22Rv1 (cell line): ENCODE measurements around the gene ATP10B.

ENCODE experiments used
- H3K27ac ChIP-seq: fragments of 450-650 bp; 2 replicates; pipeline ENCODE4 v1.5.1; 2017
- ZFX ChIP-seq: fragments of 450-650 bp; IDR thresholded peaks from 2 replicates; pipeline ENCODE4 v1.6.1; 2017; ENCODE audit warnings: antibody characterized with exemption, borderline replicate concordance
- TF ChIP-seq, protein P1 (sequence below): fragments of 450-650 bp; IDR thresholded peaks from 2 replicates; pipeline ENCODE4 v1.5.1; 2017; ENCODE audit warnings: mild to moderate bottlenecking

ATP10B gene

DNA sequence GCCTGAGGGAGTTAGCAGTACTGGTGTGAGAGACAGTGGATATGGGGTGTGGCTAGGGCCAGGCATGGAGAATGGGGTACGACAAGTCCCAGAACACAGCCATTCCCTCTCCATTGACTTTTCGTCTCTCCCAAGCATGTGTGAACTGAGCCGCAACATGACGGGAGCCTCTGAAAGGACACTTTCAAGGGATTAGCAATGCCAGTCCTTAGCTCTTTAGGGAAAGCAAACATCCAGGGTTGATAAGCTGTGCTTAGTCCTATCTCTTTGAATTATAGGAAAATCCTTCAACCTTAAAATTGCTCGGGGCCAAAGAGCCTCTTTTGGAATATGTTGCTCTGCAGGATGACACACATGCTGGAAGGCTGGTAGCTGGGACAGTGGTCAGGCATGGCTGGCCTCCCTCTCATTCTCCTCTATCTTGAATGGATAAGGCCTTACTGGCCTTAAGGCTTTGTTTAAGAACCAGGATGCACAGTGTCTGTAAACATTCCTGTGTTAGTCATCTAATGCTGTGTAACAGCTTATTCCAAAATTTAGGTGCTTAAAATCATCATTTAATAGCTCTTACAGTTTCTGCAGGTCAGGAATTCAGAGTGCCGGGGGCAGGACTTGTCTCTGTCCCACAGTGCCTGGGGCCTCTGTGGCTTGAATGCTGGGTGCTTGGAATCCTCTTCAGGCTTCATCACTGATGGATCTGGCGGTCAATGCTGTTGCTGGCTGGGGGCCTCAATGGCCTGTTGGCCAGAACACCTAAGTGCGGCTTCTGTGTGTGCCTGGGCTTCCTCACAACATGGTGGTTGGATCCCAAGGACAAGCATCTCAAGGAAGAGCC is 335.1 kb downstream of the ATP10B start:
- TF ChIP-seq, protein P1, sequence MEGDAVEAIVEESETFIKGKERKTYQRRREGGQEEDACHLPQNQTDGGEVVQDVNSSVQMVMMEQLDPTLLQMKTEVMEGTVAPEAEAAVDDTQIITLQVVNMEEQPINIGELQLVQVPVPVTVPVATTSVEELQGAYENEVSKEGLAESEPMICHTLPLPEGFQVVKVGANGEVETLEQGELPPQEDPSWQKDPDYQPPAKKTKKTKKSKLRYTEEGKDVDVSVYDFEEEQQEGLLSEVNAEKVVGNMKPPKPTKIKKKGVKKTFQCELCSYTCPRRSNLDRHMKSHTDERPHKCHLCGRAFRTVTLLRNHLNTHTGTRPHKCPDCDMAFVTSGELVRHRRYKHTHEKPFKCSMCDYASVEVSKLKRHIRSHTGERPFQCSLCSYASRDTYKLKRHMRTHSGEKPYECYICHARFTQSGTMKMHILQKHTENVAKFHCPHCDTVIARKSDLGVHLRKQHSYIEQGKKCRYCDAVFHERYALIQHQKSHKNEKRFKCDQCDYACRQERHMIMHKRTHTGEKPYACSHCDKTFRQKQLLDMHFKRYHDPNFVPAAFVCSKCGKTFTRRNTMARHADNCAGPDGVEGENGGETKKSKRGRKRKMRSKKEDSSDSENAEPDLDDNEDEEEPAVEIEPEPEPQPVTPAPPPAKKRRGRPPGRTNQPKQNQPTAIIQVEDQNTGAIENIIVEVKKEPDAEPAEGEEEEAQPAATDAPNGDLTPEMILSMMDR = no peak
- no peak for TF ChIP-seq ZFX
- no peak overlapping the region for H3K27ac ChIP-seq

DNA sequence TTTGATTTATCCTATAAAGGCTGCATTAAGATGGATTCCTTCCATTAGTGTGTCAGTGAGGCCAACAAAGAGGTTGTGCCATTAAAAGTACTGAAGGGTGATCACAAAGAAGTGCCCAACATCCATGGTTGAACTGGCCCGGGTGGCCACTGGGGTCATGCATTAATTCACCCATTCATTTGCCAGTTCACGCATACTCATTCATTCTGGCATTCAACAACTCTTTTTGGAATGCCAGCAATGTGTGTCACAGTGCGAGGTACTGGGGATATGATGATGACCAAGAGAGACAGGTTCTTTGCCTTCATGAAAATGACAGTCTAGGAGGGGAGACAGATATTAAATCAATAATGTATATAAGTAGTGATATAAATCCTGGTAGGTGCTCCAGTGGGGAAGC is 337.1 kb downstream of the ATP10B start:
- H3K27ac ChIP-seq = no peak overlapping the region
- no peak for TF ChIP-seq ZFX
- TF ChIP-seq, protein P1 = no peak

DNA sequence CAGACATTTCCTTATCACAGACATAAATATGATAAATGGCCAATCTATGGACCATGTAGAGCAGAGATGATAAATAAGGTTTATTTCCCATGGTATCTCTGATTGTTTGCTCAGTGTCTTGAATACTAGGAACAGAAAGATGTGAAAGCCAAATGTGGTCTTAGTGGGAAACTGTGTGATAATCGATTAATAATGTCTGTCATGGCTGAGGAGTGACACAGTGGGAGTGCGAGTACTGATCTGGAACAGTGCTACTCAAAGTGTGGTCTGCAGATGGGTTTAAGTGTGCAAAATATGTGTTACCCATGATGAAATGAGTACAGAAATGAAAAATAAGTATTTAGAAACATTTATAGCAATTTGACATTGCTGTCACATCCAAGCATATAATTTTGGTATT is 337.8 kb downstream of the ATP10B start:
- no peak for TF ChIP-seq ZFX
- TF ChIP-seq, protein P1 = no peak
- no peak overlapping the region for H3K27ac ChIP-seq

DNA sequence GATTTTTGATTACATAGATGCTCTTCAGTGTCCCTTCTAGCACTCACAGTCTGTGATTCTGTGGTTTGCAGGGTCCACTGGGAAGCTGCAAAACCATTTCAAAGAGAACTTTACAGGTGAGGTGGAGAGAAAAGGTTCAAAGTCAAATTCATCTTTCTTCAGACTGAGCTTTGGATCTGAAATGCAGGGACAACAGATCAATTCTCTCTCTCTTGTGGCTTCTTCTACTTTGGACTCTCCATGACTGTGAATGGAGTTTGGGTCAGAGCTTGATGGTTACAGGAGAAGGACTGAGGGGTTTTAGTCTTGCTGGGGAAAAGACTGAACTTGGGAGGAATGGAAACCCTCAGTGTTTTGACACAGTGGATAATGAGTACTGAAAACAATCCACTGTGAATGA is 338.5 kb downstream of the ATP10B start:
- no peak for TF ChIP-seq ZFX
- TF ChIP-seq, protein P1 = no peak
- H3K27ac ChIP-seq = no peak overlapping the region
